Right cardiac atrium (tissue), 5 donors: ENCODE results near the gene LPCAT2. TPM values are rescaled to one million over a fixed set of nuclear protein-coding genes. Genes with fewer than 3 reads are reported as not detected.

Source experiments
- ATAC-seq, 2 donors: fragments of 200-7000 bp; cut with Tn5 transposase; one replicate each; pipeline versions ENCODE4 v1.8.0 to v1.9.1; 2020; ENCODE audit warnings: moderate library complexity in 2 of 2, mild to moderate bottlenecking in 1 of 2
- DNase-seq, 3 donors: peaks; one replicate each; pipeline ENCODE4 v3.0.0-alpha.2; 2020
- H3K27ac ChIP-seq: one replicate; pipeline ENCODE4 v1.5.1; 2013; ENCODE audit warnings: mild to moderate bottlenecking, low read length, control low read depth, moderate library complexity
- H3K27me3 ChIP-seq: one replicate; pipeline ENCODE4 v1.6.1; 2013; ENCODE audit not compliant: control insufficient read depth, insufficient read depth
- H3K4me1 ChIP-seq: one replicate; pipeline ENCODE4 v1.6.1; 2013; ENCODE audit warnings: low read length; ENCODE audit not compliant: control insufficient read depth, insufficient read depth
- H3K4me3 ChIP-seq: one replicate; pipeline ENCODE4 v1.5.1; 2013; ENCODE audit warnings: low read length, control low read depth
- H3K9me3 ChIP-seq: one replicate; pipeline ENCODE4 v1.6.1; 2013; ENCODE audit warnings: low read length; ENCODE audit not compliant: control insufficient read depth
- whole genome bisulfite sequencing: extraction: QIAGEN DNeasy Blood & Tissue Kit; methylation state at CpG from one replicate; pipeline ENCODE4 v1.1.7; 2013; 5-methylcytosine and 5-hydroxymethylcytosine counted together
- intact Hi-C, 4 donors: fragments of 100-400 bp; cut with DNase I; formaldehyde crosslinking; loops; one replicate each; pipeline versions ENCODE4 v1.11.0 to v1.14.0; 2022 to 2023
- polyA plus RNA-seq: library from polyadenylated mRNA; stranded (reverse); fragments of 200-250 nt; gene quantifications from one replicate; pipeline ENCODE4 v1.2.3, GENCODE V29; 2013
- total RNA-seq, 4 donors: library from RNA; stranded (reverse); fragmentation: NEBNext Ultra II Directional; extraction: Animal tissue kit (Norgen Biotek cat#: 25700); gene quantifications; one replicate each; pipeline ENCODE4 v1.2.1, GENCODE V29; 2021
- donor health status: healthy with polysubstance abuse.
- donor health status: DM: no; HTN: yes; CAD: no.
- donor health status: DM: no; HTN: no; CAD: no.
- donor health status: DM: no; HTN: yes; CAD: no; lungs with severe emphysema.
- donor health status: DM: yes; HTN: yes; CAD: no.

The LPCAT2 gene
- total and polyA plus RNA-seq, 5 donors, result 4.0 to 10.9 (median 6.6) TPM

GRCh38 chr16:55481023-55481422 is 27.8 kb upstream of the LPCAT2 start:
- intact Hi-C loops, result no loop called here
- Histone ChIP-seq H3K4me3 (no peak overlapping the region), H3K27ac (peak overlapping the region; percentile 5), H3K4me1 (peaks cover 2% of the 10 kb centered on the region), H3K9me3 (no peaks in the 10 kb centered on the region), H3K27me3 (no peaks in the 10 kb centered on the region)
- DNase-seq, result no peak
- ATAC-seq, result no peak
- 71% methylated on average over 4 of the region's 4 CpGs for WGBS

DNA sequence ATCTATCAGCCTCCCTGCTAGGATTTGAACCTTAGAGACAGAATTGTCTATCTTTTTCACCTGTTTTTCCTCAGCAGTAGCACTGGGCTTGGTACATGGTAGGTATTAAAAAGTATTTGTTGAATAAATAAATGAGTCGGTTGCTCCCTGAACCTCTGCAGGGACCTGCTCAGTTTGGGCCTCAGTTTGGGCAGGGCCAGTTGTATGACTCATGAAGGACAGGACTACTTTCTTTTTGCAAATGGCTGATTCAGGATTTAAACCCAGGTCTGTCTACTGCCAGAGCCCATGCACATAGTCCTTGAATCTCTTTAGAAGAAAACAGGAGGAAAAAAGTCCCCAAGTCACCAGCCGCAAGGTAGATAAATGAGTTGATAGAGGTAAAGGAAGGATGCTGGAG is 26.8 kb upstream of the LPCAT2 start:
- H3K27me3 ChIP-seq, result no peaks in the 10 kb centered on the region
- H3K4me3 ChIP-seq, result no peak overlapping the region

GRCh38 chr16:55487048-55487803 is 21.6 kb upstream of the LPCAT2 start:
- H3K9me3 ChIP-seq, result no peaks in the 10 kb centered on the region
- 70% methylated on average over 13 of the region's 13 CpGs for WGBS
- intact Hi-C loops, result no loop called here
- ATAC-seq (peak; percentile 58 to 82), DNase-seq (peak; percentile 72 to 79 (median 72))
- H3K27ac ChIP-seq, result no peak overlapping the region
- no peaks in the 10 kb centered on the region for H3K27me3 ChIP-seq
- no peaks in the 10 kb centered on the region for H3K4me1 ChIP-seq
- H3K4me3 ChIP-seq, result no peak overlapping the region

More for the DNA sequence above, 26.8 kb upstream of the LPCAT2 start:
- 87% methylated on average over 2 of the region's 2 CpGs for WGBS
- peaks cover 2% of the 10 kb centered on the region for H3K4me1 ChIP-seq
- intact Hi-C loops, result no loop called here
- ATAC-seq (no peak), DNase-seq (no peak)
- no peaks in the 10 kb centered on the region for H3K9me3 ChIP-seq
- no peak overlapping the region for H3K27ac ChIP-seq

- Histone ChIP-seq H3K4me3 (no peak overlapping the region), H3K27me3 (no peaks in the 10 kb centered on the region), H3K27ac (no peak overlapping the region), H3K4me1 (no peaks in the 10 kb centered on the region), H3K9me3 (no peaks in the 10 kb centered on the region)
- intact Hi-C loops, result no loop called here
- no peak for DNase-seq
- WGBS, result 88% methylated on average over 12 of the region's 12 CpGs
- no peak for ATAC-seq
Observed at GRCh38 chr16:55488306-55488705, 20.6 kb upstream of the LPCAT2 start.

DNA sequence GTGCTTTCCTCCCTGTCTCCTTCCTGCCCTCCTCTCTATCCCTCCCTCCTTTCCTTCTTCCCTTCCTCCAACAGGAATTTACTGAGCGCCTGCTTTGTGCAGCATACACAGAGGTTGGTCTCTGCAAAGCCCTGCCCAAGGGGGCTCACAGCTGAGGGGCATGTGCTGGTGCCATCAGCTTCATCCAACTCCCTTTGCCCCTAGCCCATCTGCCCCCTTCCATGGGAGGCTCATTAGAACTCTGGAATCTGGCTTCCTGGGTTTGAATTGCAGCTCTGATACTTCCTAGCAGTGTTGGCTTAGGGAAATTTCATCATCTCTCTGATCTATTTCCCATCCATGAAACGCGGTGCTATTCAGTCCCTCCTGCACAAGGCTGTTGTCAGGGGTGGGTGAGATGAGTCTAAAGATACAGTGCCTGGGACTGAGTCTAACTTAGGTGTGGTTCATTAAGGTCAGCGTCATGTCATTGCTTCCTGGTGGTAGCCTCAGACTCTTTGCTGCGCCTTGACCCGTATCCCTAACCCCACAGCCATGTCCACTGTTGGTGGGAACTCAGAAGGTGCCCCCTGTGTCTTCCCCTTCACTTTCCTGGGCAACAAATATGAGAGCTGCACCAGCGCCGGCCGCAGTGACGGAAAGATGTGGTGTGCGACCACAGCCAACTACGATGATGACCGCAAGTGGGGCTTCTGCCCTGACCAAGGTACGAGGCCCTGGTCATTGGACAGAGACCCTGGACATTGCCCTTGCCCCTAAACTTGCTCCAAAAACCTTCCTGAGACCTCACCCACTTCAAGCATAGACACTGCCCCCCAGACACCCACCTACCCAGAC is 19.5 kb upstream of the LPCAT2 start:
- H3K27ac ChIP-seq, result no peak overlapping the region
- DNase-seq (no peak), ATAC-seq (no peak)
- H3K9me3 ChIP-seq, result no peaks in the 10 kb centered on the region
- WGBS, result 95% methylated on average over 14 of the region's 14 CpGs
- H3K4me1 ChIP-seq, result no peaks in the 10 kb centered on the region
- no peak overlapping the region for H3K4me3 ChIP-seq
- intact Hi-C loops, result no loop called here
- no peaks in the 10 kb centered on the region for H3K27me3 ChIP-seq

- WGBS, result 92% methylated on average over 2 of the region's 2 CpGs
- H3K4me3 ChIP-seq, result no peak overlapping the region
- no peak for DNase-seq
- ATAC-seq, result no peak
- no peaks in the 10 kb centered on the region for H3K9me3 ChIP-seq
- no peaks in the 10 kb centered on the region for H3K4me1 ChIP-seq
- no peak overlapping the region for H3K27ac ChIP-seq
- intact Hi-C loops, result no loop called here
- H3K27me3 ChIP-seq, result no peaks in the 10 kb centered on the region
Observed at GRCh38 chr16:55489956-55490265, 19.0 kb upstream of the LPCAT2 start.

- no peak overlapping the region for H3K4me3 ChIP-seq
- H3K9me3 ChIP-seq, result no peaks in the 10 kb centered on the region
- no peak overlapping the region for H3K27ac ChIP-seq
- ATAC-seq, result no peak
- H3K4me1 ChIP-seq, result no peaks in the 10 kb centered on the region
- H3K27me3 ChIP-seq, result no peaks in the 10 kb centered on the region
- no peak for DNase-seq
- WGBS, result 86% methylated on average over 2 of the region's 2 CpGs
- intact Hi-C loops, result no loop called here
Observed at GRCh38 chr16:55490301-55490700, 18.6 kb upstream of the LPCAT2 start.

GRCh38 chr16:55491691-55492090 is 17.2 kb upstream of the LPCAT2 start:
- no peaks in the 10 kb centered on the region for H3K9me3 ChIP-seq

DNA sequence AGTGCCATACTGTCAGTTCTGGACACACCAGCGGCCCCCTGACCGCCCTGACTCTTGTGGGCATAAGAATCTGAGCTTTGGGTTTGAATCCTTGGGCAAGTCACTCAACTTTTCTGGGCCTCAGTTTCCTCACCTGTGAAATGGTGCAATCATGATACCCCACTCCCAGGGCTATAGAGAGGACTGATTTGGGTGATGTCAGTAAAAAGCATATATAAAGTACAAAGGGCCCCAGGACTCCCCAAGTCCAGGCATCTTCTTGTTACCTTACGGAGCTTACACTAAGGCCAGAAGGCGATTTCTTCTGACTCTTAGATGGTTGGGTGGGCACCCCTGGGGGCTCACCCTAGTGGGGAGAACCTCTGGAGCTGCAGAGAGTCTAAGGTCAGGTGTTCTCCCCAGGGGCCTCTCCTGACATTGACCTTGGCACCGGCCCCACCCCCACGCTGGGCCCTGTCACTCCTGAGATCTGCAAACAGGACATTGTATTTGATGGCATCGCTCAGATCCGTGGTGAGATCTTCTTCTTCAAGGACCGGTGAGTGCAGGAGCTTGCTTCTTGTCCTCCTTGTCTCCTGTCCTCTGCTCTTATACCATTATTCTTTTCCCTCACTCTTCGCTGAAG is 16.0 kb upstream of the LPCAT2 start:
- no peaks in the 10 kb centered on the region for H3K9me3 ChIP-seq
- WGBS, result 83% methylated on average over 10 of the region's 10 CpGs
- no peaks in the 10 kb centered on the region for H3K4me1 ChIP-seq
- H3K27ac ChIP-seq, result no peak overlapping the region
- H3K27me3 ChIP-seq, result no peaks in the 10 kb centered on the region
- H3K4me3 ChIP-seq, result no peak overlapping the region
- intact Hi-C loops, result no loop called here
- DNase-seq (no peak), ATAC-seq (no peak)

More at GRCh38 chr16:55491691-55492090, 17.2 kb upstream of the LPCAT2 start:
- WGBS, result 68% methylated on average over 7 of the region's 7 CpGs
- Histone ChIP-seq H3K27me3 (no peaks in the 10 kb centered on the region), H3K27ac (no peak overlapping the region), H3K4me1 (no peaks in the 10 kb centered on the region), H3K4me3 (no peak overlapping the region)
- no peak for ATAC-seq
- intact Hi-C loops, result no loop called here
- DNase-seq, result no peak

- ATAC-seq (peak; percentile 86), DNase-seq (peak in 1 of 3 donors; percentile 62)
- Histone ChIP-seq H3K27me3 (no peaks in the 10 kb centered on the region), H3K4me3 (no peak overlapping the region), H3K27ac (no peak overlapping the region), H3K4me1 (peaks cover 2% of the 10 kb centered on the region), H3K9me3 (no peaks in the 10 kb centered on the region)
- WGBS, result 23% methylated on average over 3 of the region's 3 CpGs
- intact Hi-C loops, result loop anchor here in 1 of 4 donors (5.0 kb wide), 1 partner anchor 42 kb away; no protein-coding TSS in a partner anchor
Observed at GRCh38 chr16:55494994-55495421, 13.9 kb upstream of the LPCAT2 start.
